A549 (cell line): ENCODE measurements around the gene UTP14C. TPM values are rescaled to one million over a fixed set of nuclear protein-coding genes. Genes with fewer than 3 reads are reported as not detected.

Source experiments
- ATAC-seq, 2 experiments: fragments of 200-7000 bp in 1 of 2; fragments of >200 bp in 1 of 2; cut with Nextera tagmentation in 1 of 2; cut with Tn5 transposase in 1 of 2; 3 replicates each; pipeline versions ENCODE4 v1.8.0 to v1.9.1; 2018 to 2020; ENCODE audit warnings: mild to moderate bottlenecking in 1 of 2, moderate library complexity in 1 of 2
- CTCF ChIA-PET: fragments of 300-600 bp; sonication (Branson Sonifier 250); formaldehyde crosslinking; extraction: SDS; loops from one replicate; lab custom pipeline; 2021; ENCODE audit warnings: antibody characterized with exemption, inconsistent platforms; lab: Yijun Ruan, JAX
- POLR2A ChIA-PET: fragments of 350-600 bp; formaldehyde crosslinking; extraction: SDS; loops from one replicate; lab custom pipeline; 2021; ENCODE audit warnings: antibody characterized with exemption, inconsistent platforms; lab: Yijun Ruan, JAX
- DNase-seq, 2 experiments: peaks; one replicate each; pipeline versions ENCODE4 v3.0.0 to v3.0.0-alpha.2; 2011 to 2016; ENCODE audit warnings: low read depth in 1 of 2, low spot score in 1 of 2
- FAIRE-seq: peaks from 2 replicates; lab custom pipeline; 2011; peaks lifted over from hg19 to GRCh38; lab: Jason Lieb, UNC
- H3K27ac ChIP-seq, 2 experiments: fragments of >200 bp; sonication (Bioruptor Twin); formaldehyde crosslinking; 3 replicates each; pipeline ENCODE4 v1.5.1; 2016 to 2017
- H3K4me1 ChIP-seq: fragments of >200 bp; sonication (Bioruptor Twin); formaldehyde crosslinking; 3 replicates; pipeline ENCODE4 v1.6.1; 2016
- H3K4me2 ChIP-seq: fragments of >200 bp; sonication (Bioruptor Twin); formaldehyde crosslinking; 3 replicates; pipeline ENCODE4 v1.6.1; 2016
- H3K4me3 ChIP-seq: fragments of >200 bp; sonication (Bioruptor Twin); formaldehyde crosslinking; 3 replicates; pipeline ENCODE4 v1.5.1; 2016
- H3K9me3 ChIP-seq: fragments of >200 bp; sonication (Bioruptor Twin); formaldehyde crosslinking; 3 replicates; pipeline ENCODE4 v1.6.1; 2016
- BHLHE40 ChIP-seq: IDR thresholded peaks from 2 replicates; pipeline ENCODE4 v1.6.1; 2012; ENCODE audit warnings: low read depth, low read length, inconsistent platforms
- CBX2 ChIP-seq: fragments of 200-600 bp; sonication (generic); IDR thresholded peaks from 2 replicates; pipeline ENCODE4 v1.6.1; 2016; ENCODE audit warnings: low read depth, mild to moderate bottlenecking, borderline replicate concordance
- CEBPB ChIP-seq, 2 experiments: fragments of >200 bp in 1 of 2; sonication (Bioruptor Twin) in 1 of 2; formaldehyde crosslinking in 1 of 2; IDR thresholded peaks; 2 replicates each; pipeline ENCODE4 v1.6.1; 2012 to 2016
- EHF ChIP-seq: fragments of 250-450 bp; sonication (Bioruptor Pico); IDR thresholded peaks from 2 replicates; pipeline ENCODE4 v1.5.0; 2020; ENCODE audit warnings: mild to moderate bottlenecking
- EHMT2 ChIP-seq: fragments of 200-600 bp; sonication (generic); IDR thresholded peaks from 2 replicates; pipeline ENCODE4 v1.6.1; 2016; ENCODE audit warnings: antibody characterized with exemption, low read depth, mild to moderate bottlenecking, moderate library complexity
- FOSB ChIP-seq: fragments of 250-450 bp; sonication (Bioruptor Pico); IDR thresholded peaks from 2 replicates; pipeline ENCODE4 v1.5.0; 2020; ENCODE audit warnings: mild to moderate bottlenecking, moderate library complexity
- FOSL2 ChIP-seq, 2 experiments: fragments of 450-650 bp in 1 of 2; fragments of >200 bp in 1 of 2; sonication (Bioruptor Twin) in 1 of 2; formaldehyde crosslinking; IDR thresholded peaks; 2 replicates each; pipeline versions ENCODE4 v1.5.0 to v1.6.1; 2016 to 2020; ENCODE audit warnings: mild to moderate bottlenecking in 1 of 2, moderate library complexity in 1 of 2
- GATA3 ChIP-seq: IDR thresholded peaks from 2 replicates; pipeline ENCODE4 v1.6.1; 2012; ENCODE audit warnings: borderline replicate concordance
- HDAC2 ChIP-seq: fragments of 200-600 bp; sonication (generic); IDR thresholded peaks from 2 replicates; pipeline ENCODE4 v1.6.1; 2016
- HOXB13 ChIP-seq: fragments of 250-450 bp; sonication (Bioruptor Pico); IDR thresholded peaks from 2 replicates; pipeline ENCODE4 v1.5.0; 2020; ENCODE audit warnings: low read depth, mild to moderate bottlenecking, moderate library complexity
- KDM1A ChIP-seq: fragments of 200-600 bp; sonication (generic); IDR thresholded peaks from 2 replicates; pipeline ENCODE4 v1.6.1; 2016; ENCODE audit warnings: low read depth, mild to moderate bottlenecking
- KDM5A ChIP-seq: fragments of 200-600 bp; sonication (generic); IDR thresholded peaks from 2 replicates; pipeline ENCODE4 v1.6.1; 2016; ENCODE audit warnings: antibody characterized with exemption, mild to moderate bottlenecking
- MAFK ChIP-seq: fragments of 450-650 bp; IDR thresholded peaks from 2 replicates; pipeline ENCODE4 v1.6.1; 2014; ENCODE audit not compliant: partially characterized antibody
- NPAS2 ChIP-seq: fragments of 250-450 bp; sonication (Bioruptor Pico); IDR thresholded peaks from 2 replicates; pipeline ENCODE4 v1.8.0; 2022; ENCODE audit warnings: mild to moderate bottlenecking, moderate library complexity, borderline replicate concordance
- PHF8 ChIP-seq: fragments of 200-600 bp; sonication (generic); IDR thresholded peaks from 2 replicates; pipeline ENCODE4 v1.6.1; 2016; ENCODE audit warnings: low read depth, mild to moderate bottlenecking, antibody characterized with exemption, moderate library complexity, borderline replicate concordance
- RARB ChIP-seq: fragments of 250-450 bp; sonication (Bioruptor Pico); IDR thresholded peaks from 2 replicates; pipeline ENCODE4 v1.8.0; 2021; ENCODE audit warnings: mild to moderate bottlenecking, moderate library complexity
- RCOR1 ChIP-seq: fragments of 150-350 bp; IDR thresholded peaks from 2 replicates; pipeline ENCODE4 v1.6.1; 2014; ENCODE audit warnings: antibody characterized with exemption, low read length, low read depth
- SMC3 ChIP-seq: fragments of >200 bp; sonication (Bioruptor Twin); formaldehyde crosslinking; IDR thresholded peaks from 3 replicates; pipeline ENCODE4 v1.6.1; 2018; ENCODE audit warnings: inconsistent platforms
- TFCP2L1 ChIP-seq: fragments of 250-450 bp; sonication (Bioruptor Pico); IDR thresholded peaks from 2 replicates; pipeline ENCODE4 v1.5.0; 2021; ENCODE audit warnings: mild to moderate bottlenecking
- TP53 ChIP-seq: fragments of 250-450 bp; sonication (Bioruptor Pico); IDR thresholded peaks from 2 replicates; pipeline ENCODE4 v1.5.0; 2021; ENCODE audit warnings: mild to moderate bottlenecking, moderate library complexity
- ZC3H11A ChIP-seq: fragments of 450-650 bp; IDR thresholded peaks from 2 replicates; pipeline ENCODE4 v1.6.1; 2014; ENCODE audit warnings: antibody characterized with exemption, mild to moderate bottlenecking
- ZNF302 ChIP-seq: fragments of 250-450 bp; sonication (Bioruptor Pico); IDR thresholded peaks from 2 replicates; pipeline ENCODE4 v1.9.0; 2021; ENCODE audit warnings: inconsistent platforms, mild to moderate bottlenecking, moderate library complexity
- ZSCAN20 ChIP-seq: fragments of 250-450 bp; sonication (Bioruptor Pico); IDR thresholded peaks from 2 replicates; pipeline ENCODE4 v1.8.0; 2022; ENCODE audit warnings: mild to moderate bottlenecking, moderate library complexity
- WGBS: methylation state at CpG from one replicate; pipeline ENCODE4 v1.1.6; 2017; ENCODE audit errors: missing lambda C conversion rate; 5-methylcytosine and 5-hydroxymethylcytosine counted together
- polyA plus RNA-seq, 4 experiments: library from polyadenylated mRNA; depleted of rRNA in 3 of 4; stranded (reverse); fragments of >200 nt; fragmentation: RNase III in 1 of 4; extraction: RNeasy Plus Mini Kit Qiagen cat#74134 plus additional on column Dnase treatment in 1 of 4; gene quantifications; 2 replicates in 3 of 4; 3 replicates in 1 of 4; pipeline ENCODE4 v1.2.3, GENCODE V29; 2011 to 2017
- TF ChIP-seq, protein P1 (sequence below): fragments of 250-450 bp; sonication (Bioruptor Pico); IDR thresholded peaks from 2 replicates; pipeline ENCODE4 v1.5.0; 2021; ENCODE audit warnings: mild to moderate bottlenecking, moderate library complexity, borderline replicate concordance
- TF ChIP-seq, protein P2 (sequence below): fragments of 200-600 bp; sonication (generic); IDR thresholded peaks from 2 replicates; pipeline ENCODE4 v1.6.1; 2016; ENCODE audit warnings: antibody characterized with exemption, mild to moderate bottlenecking, moderate library complexity
- TF ChIP-seq, protein P3 (sequence below): IDR thresholded peaks from 2 replicates; pipeline ENCODE4 v1.6.1; 2012
- TF ChIP-seq, protein P4 (sequence below): IDR thresholded peaks from 2 replicates; pipeline ENCODE4 v1.6.1; 2012; ENCODE audit warnings: low read depth, borderline replicate concordance
- TF ChIP-seq, protein P5 (sequence below): fragments of 450-650 bp; IDR thresholded peaks from 2 replicates; pipeline ENCODE4 v1.6.1; 2014; ENCODE audit warnings: antibody characterized with exemption

The UTP14C gene
- polyA plus RNA-seq, 2 of the 4 experiments (the other 2 are of a cell fraction): 8.6 to 15.1 TPM

DNA sequence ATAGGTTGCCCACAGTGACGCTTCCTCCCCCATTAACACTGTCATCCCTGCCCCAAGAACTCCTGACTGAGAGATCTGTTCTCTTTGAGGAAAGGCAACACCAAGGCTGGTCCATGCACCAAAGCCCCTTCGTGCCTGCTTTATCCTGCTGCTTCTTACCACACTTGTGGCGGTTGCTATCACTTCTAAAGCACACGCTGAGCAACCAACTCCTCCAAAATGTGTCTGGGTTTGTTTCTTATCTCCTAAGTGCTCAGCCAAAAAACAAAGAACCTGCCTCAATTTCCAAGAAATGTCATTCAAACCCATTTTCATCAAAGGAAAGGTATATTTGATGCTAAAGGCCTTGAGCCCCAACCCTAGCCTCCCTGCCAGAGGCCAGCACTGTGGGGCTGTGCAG, 27.9 kb upstream of the UTP14C start:
- ATAC-seq (no peak), DNase-seq (no peak), FAIRE-seq (no peak)
- TF ChIP-seq BHLHE40: no peak
- TF ChIP-seq SMC3: no peak
- TF ChIP-seq RARB (CRISPR knock-in tag): no peak
- no peak for TF ChIP-seq TP53 (CRISPR knock-in tag)
- no peak for TF ChIP-seq FOSL2 (IDR thresholded peaks at IDR 0.05)
- TF ChIP-seq FOSL2 (CRISPR knock-in tag; IDR thresholded peaks at IDR 0.05): no peak
- no peak for TF ChIP-seq ZC3H11A
- no peak for TF ChIP-seq PHF8
- TF ChIP-seq EHF: no peak
- TF ChIP-seq TFCP2L1 (CRISPR knock-in tag): no peak
- no peak for TF ChIP-seq CEBPB (IDR thresholded peaks at IDR 0.05)
- TF ChIP-seq KDM1A: no peak
- TF ChIP-seq ZSCAN20 (CRISPR knock-in tag): no peak
- TF ChIP-seq FOSB (CRISPR knock-in tag): no peak
- TF ChIP-seq, protein P1, sequence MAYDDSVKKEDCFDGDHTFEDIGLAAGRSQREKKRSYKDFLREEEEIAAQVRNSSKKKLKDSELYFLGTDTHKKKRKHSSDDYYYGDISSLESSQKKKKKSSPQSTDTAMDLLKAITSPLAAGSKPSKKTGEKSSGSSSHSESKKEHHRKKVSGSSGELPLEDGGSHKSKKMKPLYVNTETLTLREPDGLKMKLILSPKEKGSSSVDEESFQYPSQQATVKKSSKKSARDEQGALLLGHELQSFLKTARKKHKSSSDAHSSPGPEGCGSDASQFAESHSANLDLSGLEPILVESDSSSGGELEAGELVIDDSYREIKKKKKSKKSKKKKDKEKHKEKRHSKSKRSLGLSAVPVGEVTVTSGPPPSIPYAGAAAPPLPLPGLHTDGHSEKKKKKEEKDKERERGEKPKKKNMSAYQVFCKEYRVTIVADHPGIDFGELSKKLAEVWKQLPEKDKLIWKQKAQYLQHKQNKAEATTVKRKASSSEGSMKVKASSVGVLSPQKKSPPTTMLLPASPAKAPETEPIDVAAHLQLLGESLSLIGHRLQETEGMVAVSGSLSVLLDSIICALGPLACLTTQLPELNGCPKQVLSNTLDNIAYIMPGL: no peak
- no peak for TF ChIP-seq NPAS2 (CRISPR knock-in tag)
- TF ChIP-seq, protein P2, sequence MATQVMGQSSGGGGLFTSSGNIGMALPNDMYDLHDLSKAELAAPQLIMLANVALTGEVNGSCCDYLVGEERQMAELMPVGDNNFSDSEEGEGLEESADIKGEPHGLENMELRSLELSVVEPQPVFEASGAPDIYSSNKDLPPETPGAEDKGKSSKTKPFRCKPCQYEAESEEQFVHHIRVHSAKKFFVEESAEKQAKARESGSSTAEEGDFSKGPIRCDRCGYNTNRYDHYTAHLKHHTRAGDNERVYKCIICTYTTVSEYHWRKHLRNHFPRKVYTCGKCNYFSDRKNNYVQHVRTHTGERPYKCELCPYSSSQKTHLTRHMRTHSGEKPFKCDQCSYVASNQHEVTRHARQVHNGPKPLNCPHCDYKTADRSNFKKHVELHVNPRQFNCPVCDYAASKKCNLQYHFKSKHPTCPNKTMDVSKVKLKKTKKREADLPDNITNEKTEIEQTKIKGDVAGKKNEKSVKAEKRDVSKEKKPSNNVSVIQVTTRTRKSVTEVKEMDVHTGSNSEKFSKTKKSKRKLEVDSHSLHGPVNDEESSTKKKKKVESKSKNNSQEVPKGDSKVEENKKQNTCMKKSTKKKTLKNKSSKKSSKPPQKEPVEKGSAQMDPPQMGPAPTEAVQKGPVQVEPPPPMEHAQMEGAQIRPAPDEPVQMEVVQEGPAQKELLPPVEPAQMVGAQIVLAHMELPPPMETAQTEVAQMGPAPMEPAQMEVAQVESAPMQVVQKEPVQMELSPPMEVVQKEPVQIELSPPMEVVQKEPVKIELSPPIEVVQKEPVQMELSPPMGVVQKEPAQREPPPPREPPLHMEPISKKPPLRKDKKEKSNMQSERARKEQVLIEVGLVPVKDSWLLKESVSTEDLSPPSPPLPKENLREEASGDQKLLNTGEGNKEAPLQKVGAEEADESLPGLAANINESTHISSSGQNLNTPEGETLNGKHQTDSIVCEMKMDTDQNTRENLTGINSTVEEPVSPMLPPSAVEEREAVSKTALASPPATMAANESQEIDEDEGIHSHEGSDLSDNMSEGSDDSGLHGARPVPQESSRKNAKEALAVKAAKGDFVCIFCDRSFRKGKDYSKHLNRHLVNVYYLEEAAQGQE: no peak
- TF ChIP-seq MAFK: no peak
- no peak for TF ChIP-seq ZNF302
- H3K27ac ChIP-seq: no peak overlapping the region
- ChIA-PET CTCF (no interaction called here), POLR2A (no interaction called here)
- WGBS: 84% methylated on average over 4 of the region's 4 CpGs
- H3K4me2 ChIP-seq: no peak overlapping the region
- H3K4me3 ChIP-seq: no peak overlapping the region
- H3K4me1 ChIP-seq: no peaks in the 10 kb centered on the region
- no peaks in the 10 kb centered on the region for H3K9me3 ChIP-seq

DNA sequence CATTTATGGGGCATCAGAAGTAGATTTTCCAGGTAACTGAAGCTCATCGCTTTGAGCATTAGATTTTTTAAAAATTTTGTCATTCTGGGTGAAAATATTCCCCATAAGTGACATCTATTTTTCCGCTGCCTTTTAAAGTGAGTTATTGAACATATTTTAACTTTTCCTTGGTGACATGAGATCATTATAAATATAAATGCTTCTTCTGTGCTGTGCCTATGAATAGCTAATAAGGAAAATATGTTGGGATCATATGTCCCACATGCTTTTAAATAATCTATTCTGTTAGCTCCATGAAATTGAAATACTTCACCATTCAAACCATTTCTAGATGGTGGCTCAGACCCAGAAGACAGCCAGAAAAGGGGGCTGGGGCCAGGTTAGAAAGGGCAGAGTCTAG, 27.3 kb upstream of the UTP14C start:
- Histone ChIP-seq H3K4me2 (no peak overlapping the region), H3K27ac (no peak overlapping the region), H3K4me3 (no peak overlapping the region), H3K9me3 (no peaks in the 10 kb centered on the region), H3K4me1 (no peaks in the 10 kb centered on the region)
- TF ChIP-seq PHF8 (no peak), EHMT2 (no peak), ZSCAN20 (CRISPR knock-in tag) (no peak), GATA3 (no peak), HOXB13 (CRISPR knock-in tag) (no peak), RCOR1 (no peak), FOSB (CRISPR knock-in tag) (no peak), HDAC2 (no peak), KDM5A (no peak), CBX2 (no peak), CEBPB (IDR thresholded peaks at IDR 0.05) (no peak), KDM1A (no peak)
- TF ChIP-seq, protein P3, sequence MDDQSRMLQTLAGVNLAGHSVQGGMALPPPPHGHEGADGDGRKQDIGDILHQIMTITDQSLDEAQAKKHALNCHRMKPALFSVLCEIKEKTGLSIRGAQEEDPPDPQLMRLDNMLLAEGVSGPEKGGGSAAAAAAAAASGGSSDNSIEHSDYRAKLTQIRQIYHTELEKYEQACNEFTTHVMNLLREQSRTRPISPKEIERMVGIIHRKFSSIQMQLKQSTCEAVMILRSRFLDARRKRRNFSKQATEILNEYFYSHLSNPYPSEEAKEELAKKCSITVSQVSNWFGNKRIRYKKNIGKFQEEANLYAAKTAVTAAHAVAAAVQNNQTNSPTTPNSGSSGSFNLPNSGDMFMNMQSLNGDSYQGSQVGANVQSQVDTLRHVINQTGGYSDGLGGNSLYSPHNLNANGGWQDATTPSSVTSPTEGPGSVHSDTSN: no peak
- TF ChIP-seq, protein P4, sequence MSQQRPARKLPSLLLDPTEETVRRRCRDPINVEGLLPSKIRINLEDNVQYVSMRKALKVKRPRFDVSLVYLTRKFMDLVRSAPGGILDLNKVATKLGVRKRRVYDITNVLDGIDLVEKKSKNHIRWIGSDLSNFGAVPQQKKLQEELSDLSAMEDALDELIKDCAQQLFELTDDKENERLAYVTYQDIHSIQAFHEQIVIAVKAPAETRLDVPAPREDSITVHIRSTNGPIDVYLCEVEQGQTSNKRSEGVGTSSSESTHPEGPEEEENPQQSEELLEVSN: no peak
- TF ChIP-seq, protein P5, sequence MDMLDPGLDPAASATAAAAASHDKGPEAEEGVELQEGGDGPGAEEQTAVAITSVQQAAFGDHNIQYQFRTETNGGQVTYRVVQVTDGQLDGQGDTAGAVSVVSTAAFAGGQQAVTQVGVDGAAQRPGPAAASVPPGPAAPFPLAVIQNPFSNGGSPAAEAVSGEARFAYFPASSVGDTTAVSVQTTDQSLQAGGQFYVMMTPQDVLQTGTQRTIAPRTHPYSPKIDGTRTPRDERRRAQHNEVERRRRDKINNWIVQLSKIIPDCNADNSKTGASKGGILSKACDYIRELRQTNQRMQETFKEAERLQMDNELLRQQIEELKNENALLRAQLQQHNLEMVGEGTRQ: no peak
- ChIA-PET POLR2A (no interaction called here), CTCF (no interaction called here)
- ATAC-seq (no peak), FAIRE-seq (no peak), DNase-seq (no peak)
- WGBS: 87% methylated on average over 2 of the region's 2 CpGs
